Hematopoietic multipotent progenitor cell (in vitro differentiated cells): Measurements from ENCODE around the gene CEP128. TPM values are rescaled to one million over a fixed set of nuclear protein-coding genes. Genes with fewer than 3 reads are reported as not detected.

Experiments
- DNase-seq, 3 donors: peaks; one replicate each; pipeline ENCODE4 v3.0.0-alpha.2; 2011 to 2015; ENCODE audit warnings: low read depth in 2 of 3, low spot score in 2 of 3
- total RNA-seq: library from RNA; depleted of rRNA; stranded (reverse); fragments of >200 nt; gene quantifications from one replicate; pipeline ENCODE4 v1.2.3, GENCODE V29; 2012

CEP128 gene
- total RNA-seq, 1 donor, result 3.5 TPM

DNA sequence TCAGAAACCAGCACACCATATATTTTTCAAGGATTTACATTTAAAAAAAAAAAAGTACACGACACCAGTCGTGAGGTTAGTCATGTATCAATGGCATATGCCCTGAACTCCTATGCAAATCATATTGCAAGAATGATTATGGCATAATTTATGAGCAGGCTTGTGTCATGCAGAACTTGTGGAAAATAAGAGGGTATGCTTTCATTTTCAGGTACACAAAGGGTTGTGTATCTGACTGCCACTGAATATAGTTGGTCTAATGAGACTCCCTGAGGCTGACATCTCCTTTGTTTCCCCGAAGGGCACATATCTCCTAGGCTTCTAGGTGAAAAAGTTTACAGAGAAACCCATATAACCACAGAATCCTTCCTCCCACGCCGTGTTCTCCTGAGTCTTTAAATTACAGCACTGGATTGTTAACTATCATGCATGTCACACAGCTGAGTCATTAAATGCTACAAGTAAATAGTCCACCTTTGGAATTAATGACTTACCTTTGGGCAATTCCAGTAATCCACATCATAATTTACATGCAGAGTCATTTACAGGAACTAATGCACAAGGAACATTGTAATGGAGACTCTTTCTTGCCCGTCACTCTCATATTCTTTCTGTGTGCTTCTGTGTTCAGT is 373.5 kb downstream of the CEP128 start:
- DNase-seq, result no peak

GRCh38 chr14:80565001-80565400 is 376.5 kb downstream of the CEP128 start:
- DNase-seq, result no peak

GRCh38 chr14:80564051-80564450 is 377.5 kb downstream of the CEP128 start:
- no peak for DNase-seq

GRCh38 chr14:80560800-80561657 is 380.5 kb downstream of the CEP128 start:
- DNase-seq, result no peak

GRCh38 chr14:80554139-80554538 is 387.4 kb downstream of the CEP128 start:
- DNase-seq, result no peak

DNA sequence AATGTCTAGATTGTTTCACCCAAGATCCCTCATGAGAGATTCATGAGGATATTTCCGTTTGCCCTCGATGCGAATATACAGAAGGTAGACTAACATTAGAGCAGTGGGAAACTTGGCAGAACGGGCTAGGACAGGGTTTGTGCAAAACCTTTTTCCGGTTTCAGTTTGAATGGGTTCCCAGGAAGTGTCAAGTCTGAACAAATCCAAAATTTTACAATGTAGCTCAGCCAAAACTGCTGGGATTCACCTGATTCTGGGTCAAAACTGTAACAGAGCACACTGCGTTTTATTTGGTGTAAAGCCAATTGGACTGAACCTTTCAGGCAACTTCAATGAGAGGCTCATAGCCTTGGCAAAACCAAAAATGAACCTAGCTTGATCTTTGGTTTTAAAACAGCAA is 392.4 kb downstream of the CEP128 start:
- no peak for DNase-seq

- no peak for DNase-seq
Observed at GRCh38 chr14:80545935-80546854, 395.3 kb downstream of the CEP128 start.

- DNase-seq, result no peak
Observed at GRCh38 chr14:80544366-80544765, 397.2 kb downstream of the CEP128 start.

DNA sequence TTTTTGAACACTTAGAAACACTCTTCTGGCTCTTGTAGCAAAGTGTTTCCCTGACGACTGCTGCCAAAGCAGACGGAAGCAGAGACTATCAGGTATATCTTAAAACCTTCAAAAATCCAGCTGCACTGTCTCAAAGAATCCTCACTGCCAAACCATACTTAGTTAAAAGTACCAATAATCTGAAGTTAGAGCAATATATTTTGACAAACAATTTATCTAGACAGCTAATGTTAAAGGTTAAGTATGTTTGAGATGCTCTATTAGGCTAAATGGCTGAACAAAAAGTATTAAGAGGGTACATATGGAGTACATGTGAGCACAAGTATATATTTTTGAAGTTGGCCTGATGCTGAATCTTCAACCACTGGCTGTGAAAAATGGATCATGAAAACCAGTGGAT is 398.3 kb downstream of the CEP128 start:
- DNase-seq, result no peak

GRCh38 chr14:80538633-80539375 is 402.7 kb downstream of the CEP128 start:
- no peak for DNase-seq

DNA sequence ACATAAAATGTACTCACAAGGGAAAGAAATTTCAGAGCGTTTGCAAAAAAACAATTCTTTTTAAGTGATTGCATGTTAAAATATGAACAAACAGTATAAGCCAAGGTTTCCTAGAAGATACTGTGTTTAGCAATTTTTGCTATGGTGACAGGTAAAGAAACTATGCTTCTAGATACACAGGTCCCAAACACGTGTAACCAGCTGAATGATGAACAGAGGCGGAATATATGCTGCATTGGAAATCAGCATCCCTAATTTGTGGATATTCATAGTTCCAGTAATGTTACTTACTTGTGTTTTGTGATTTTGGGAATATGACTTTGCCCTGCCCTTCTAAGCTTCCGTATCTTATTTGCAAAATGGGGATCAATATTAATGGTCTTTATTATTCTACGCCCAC is 403.9 kb downstream of the CEP128 start:
- no peak for DNase-seq

- no peak for DNase-seq
Observed at GRCh38 chr14:80536456-80536855, 405.1 kb downstream of the CEP128 start.

GRCh38 chr14:80535171-80535570 is 406.4 kb downstream of the CEP128 start:
- no peak for DNase-seq

GRCh38 chr14:80523518-80524117 is 417.9 kb downstream of the CEP128 start:
- no peak for DNase-seq

DNA sequence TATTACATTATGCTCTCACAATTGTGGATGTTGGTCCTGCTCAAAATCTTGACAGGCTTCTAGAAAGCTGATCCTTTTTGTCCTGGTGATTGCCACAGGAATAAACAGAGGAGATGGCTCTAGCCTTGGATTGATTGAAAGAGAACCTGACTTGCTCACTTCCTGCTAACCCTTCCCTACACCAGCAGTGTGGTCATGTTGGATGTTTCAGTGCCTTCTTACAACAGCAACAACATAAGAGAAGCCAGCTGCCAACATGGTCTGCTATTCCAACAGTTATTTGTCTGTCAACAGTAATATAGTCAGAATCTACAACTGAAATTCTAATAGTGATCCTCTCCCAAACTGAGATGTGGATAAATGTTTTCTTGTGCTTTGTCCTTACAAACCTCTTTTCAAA is 418.6 kb downstream of the CEP128 start:
- DNase-seq, result no peak

- DNase-seq, result no peak
Observed at GRCh38 chr14:80522411-80522810, 419.1 kb downstream of the CEP128 start.

GRCh38 chr14:80521456-80521855 is 420.1 kb downstream of the CEP128 start:
- no peak for DNase-seq

DNA sequence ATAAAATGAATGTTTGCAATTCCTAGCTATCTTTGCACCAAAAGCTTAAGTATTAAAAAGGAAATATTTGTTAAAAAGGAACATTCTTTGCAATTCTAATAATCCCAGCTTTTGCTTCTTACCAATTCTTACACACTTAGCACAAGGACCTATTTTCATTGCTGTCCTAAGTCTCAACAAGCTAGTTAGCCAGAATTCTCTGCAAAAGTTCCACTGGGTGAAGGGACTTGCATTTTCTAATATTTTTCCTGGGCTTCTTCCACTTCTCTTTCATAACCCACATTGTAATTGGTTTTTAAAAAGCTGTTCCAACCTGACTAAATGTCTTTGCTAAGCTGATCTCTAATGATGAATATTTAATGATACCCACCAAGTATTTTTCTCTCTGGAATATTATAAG is 422.5 kb downstream of the CEP128 start:
- no peak for DNase-seq

DNA sequence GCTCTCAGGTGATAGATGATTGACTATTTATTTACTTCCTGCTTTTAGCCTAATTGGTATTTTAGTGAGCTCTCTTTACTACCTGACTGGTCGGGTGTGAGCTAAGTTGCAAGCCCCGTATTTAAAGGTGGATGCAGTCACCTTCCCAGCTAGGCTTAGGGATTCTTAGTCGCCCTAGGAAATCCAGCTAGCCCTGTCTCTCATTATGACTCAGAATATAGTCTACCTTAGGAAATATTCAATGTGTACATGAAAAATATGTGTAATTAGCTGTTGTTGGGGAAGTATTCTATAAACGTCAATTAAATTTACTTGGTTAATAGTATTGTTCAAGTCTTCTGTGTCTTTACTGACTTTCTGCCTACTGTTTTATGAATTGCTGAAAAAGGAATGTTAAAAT is 423.4 kb downstream of the CEP128 start:
- DNase-seq, result no peak

DNA sequence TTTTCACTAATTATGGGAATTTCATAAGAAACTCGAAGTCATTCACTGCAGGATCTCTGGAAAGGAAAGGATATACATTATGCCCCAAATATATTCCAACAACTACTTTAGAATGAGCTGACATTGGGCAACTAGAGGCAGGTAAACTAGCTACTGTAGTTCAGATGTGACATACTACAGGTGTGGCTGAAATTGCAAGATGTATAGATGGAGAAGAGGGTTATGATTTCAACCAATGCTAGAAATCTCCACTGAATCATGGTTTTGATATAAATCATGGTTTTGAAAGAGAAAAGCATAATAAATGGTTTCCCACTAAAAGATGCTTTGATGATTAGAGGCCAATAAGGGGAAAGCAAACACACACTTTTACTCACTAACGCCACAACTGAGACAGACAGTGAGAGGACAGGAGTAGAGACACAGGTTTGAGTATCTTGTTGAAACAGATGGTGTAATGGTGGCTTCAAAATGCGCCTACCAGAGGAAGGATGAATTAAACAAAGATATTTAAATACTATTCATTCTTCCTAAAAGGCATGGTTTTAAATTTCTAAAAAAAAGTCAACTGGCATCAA is 434.2 kb downstream of the CEP128 start:
- DNase-seq, result no peak
